Neural cell (in vitro differentiated cells): ENCODE data around the gene GATC. TPM values are rescaled to one million over a fixed set of nuclear protein-coding genes. Genes with fewer than 3 reads are reported as not detected.

Experiments used
- H2AFZ ChIP-seq: fragments of 200-600, 300-800 bp; sonication (generic), shearing (Covaris generic); 2 replicates; pipeline ENCODE4 v1.6.0; 2014; ENCODE audit warnings: low read depth, mild to moderate bottlenecking, antibody characterized with exemption, low read length, moderate library complexity
- H3F3A ChIP-seq: fragments of 200-600 bp; shearing (Covaris generic); 2 replicates; pipeline ENCODE4 v1.6.1; 2016; ENCODE audit warnings: mild to moderate bottlenecking, moderate library complexity, mixed read lengths, antibody characterized with exemption, low read length; ENCODE audit not compliant: insufficient read depth, poor library complexity, severe bottlenecking
- H3K27ac ChIP-seq: fragments of 200-600, 300-800 bp; sonication (generic), shearing (Covaris generic); 2 replicates; pipeline ENCODE4 v1.5.1; 2014; ENCODE audit warnings: mild to moderate bottlenecking, low read length, moderate library complexity
- H3K27me3 ChIP-seq: fragments of 300-800, 200-600 bp; sonication (generic), shearing (Covaris generic); 2 replicates; pipeline ENCODE4 v1.6.0; 2014; ENCODE audit warnings: mild to moderate bottlenecking, low read depth, low read length, moderate library complexity; ENCODE audit not compliant: insufficient read depth
- H3K36me3 ChIP-seq: fragments of 300-800, 200-600 bp; sonication (generic), shearing (Covaris generic); 2 replicates; pipeline ENCODE4 v1.5.1; 2014; ENCODE audit warnings: mild to moderate bottlenecking, antibody characterized with exemption, low read length, moderate library complexity; ENCODE audit not compliant: insufficient read depth
- H3K4me2 ChIP-seq: fragments of 300-800, 200-600 bp; sonication (generic), shearing (Covaris generic); 2 replicates; pipeline ENCODE4 v1.6.0; 2014; ENCODE audit warnings: mild to moderate bottlenecking, low read length
- H3K4me3 ChIP-seq: fragments of 300-800, 200-600 bp; sonication (generic), shearing (Covaris generic); 2 replicates; pipeline ENCODE4 v1.5.1; 2014; ENCODE audit warnings: mild to moderate bottlenecking, low read length, moderate library complexity
- H3K79me2 ChIP-seq: fragments of 200-600 bp; shearing (Covaris generic); replicated peaks from 2 replicates; pipeline ENCODE4 v1.6.0; 2014; ENCODE audit warnings: mild to moderate bottlenecking, low read length, moderate library complexity; ENCODE audit not compliant: insufficient read depth
- H3K9ac ChIP-seq: fragments of 300-800, 200-600 bp; sonication (generic), shearing (Covaris generic); 2 replicates; pipeline ENCODE4 v1.6.1; 2016; ENCODE audit warnings: mild to moderate bottlenecking, low read length, mixed read lengths
- H3K9me2 ChIP-seq: fragments of 200-600 bp; shearing (Covaris generic); 2 replicates; pipeline ENCODE4 v1.6.1; 2016; ENCODE audit warnings: mild to moderate bottlenecking, low read length, mixed read lengths; ENCODE audit not compliant: insufficient read depth
- H3K9me3 ChIP-seq: fragments of 200-600, 300-800 bp; sonication (generic), shearing (Covaris generic); 2 replicates; pipeline ENCODE4 v1.6.1; 2016; ENCODE audit warnings: mild to moderate bottlenecking, mixed run types, low read length, moderate library complexity, mixed read lengths
- H4K20me1 ChIP-seq: fragments of 200-600 bp; shearing (Covaris generic); 2 replicates; pipeline ENCODE4 v1.6.1; 2016; ENCODE audit warnings: mild to moderate bottlenecking, mixed run types; ENCODE audit not compliant: insufficient read depth
- EP300 ChIP-seq: fragments of 450-650 bp; conservative IDR thresholded peaks from 2 replicates; pipeline ENCODE4 v1.6.1; 2014; ENCODE audit warnings: antibody characterized with exemption, mild to moderate bottlenecking, moderate library complexity; ENCODE audit not compliant: poor library complexity, severe bottlenecking
- EZH2 ChIP-seq: fragments of 200-600, 300-800 bp; shearing (Covaris generic), sonication (generic); IDR thresholded peaks from 2 replicates; pipeline ENCODE4 v1.6.1; 2014; ENCODE audit warnings: antibody characterized with exemption, low read length, borderline replicate concordance, mild to moderate bottlenecking; ENCODE audit not compliant: insufficient read depth, poor library complexity, severe bottlenecking
- MXI1 ChIP-seq: fragments of 450-650 bp; conservative IDR thresholded peaks from 2 replicates; pipeline ENCODE4 v1.6.1; 2014; ENCODE audit warnings: antibody characterized with exemption, mild to moderate bottlenecking; ENCODE audit not compliant: poor library complexity, severe bottlenecking
- POLR2AphosphoS5 ChIP-seq: IDR thresholded peaks from 2 replicates; pipeline ENCODE4 v1.6.1; 2012
- RAD21 ChIP-seq: fragments of 450-650 bp; conservative IDR thresholded peaks from 2 replicates; pipeline ENCODE4 v1.6.1; 2014; ENCODE audit warnings: antibody characterized with exemption, mild to moderate bottlenecking, moderate library complexity
- SMC3 ChIP-seq: fragments of 450-650 bp; conservative IDR thresholded peaks from 2 replicates; pipeline ENCODE4 v1.6.1; 2014; ENCODE audit warnings: antibody characterized with exemption, mild to moderate bottlenecking, moderate library complexity; ENCODE audit not compliant: poor library complexity
- TAF1 ChIP-seq: IDR thresholded peaks from 2 replicates; pipeline ENCODE4 v1.6.1; 2012; ENCODE audit warnings: low read depth
- polyA plus RNA-seq: library from polyadenylated mRNA; depleted of rRNA; stranded (reverse); fragments of >200 nt; gene quantifications from 2 replicates; pipeline ENCODE4 v1.2.3, GENCODE V29; 2014
- TF ChIP-seq, protein P1 (sequence below): fragments of 450-650 bp; IDR thresholded peaks from 2 replicates; pipeline ENCODE4 v1.5.1; 2014; ENCODE audit warnings: antibody characterized with exemption, mild to moderate bottlenecking, moderate library complexity; ENCODE audit not compliant: poor library complexity, severe bottlenecking
- TF ChIP-seq, protein P2 (sequence below): IDR thresholded peaks from 2 replicates; pipeline ENCODE4 v1.6.1; 2012; ENCODE audit warnings: borderline replicate concordance

GATC gene
- polyA plus RNA-seq, 1 donor from 2014 or later = 45.3 TPM

DNA sequence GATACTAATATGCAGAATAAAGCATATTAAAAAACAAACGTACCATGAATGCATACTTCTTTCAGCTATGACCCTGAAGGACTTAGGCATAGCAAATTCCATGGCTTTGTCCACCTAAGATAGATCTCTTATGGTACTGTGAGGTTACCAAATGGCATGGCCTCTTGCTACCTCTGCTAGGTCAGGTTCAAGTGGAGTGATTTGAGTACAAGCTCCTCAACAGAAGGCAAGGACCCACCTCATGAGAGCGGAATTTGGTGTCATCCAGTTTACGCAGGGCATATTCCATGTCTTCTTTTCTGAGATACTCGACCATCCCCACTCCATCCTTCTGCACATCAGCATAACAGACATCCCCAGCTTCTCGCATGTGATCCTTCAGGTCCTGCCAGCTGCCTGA is 17.5 kb downstream of the GATC start:
- Histone ChIP-seq H3K27me3 (no peaks in the 10 kb centered on the region), H3K9me2 (no peaks in the 10 kb centered on the region), H3K27ac (no peak overlapping the region), H3F3A (peaks cover 7% of the 10 kb centered on the region), H3K4me2 (no peak overlapping the region), H3K4me3 (no peak overlapping the region), H3K9me3 (no peaks in the 10 kb centered on the region), H3K79me2 (peaks cover 44% of the 10 kb centered on the region), H4K20me1 (peaks cover 8% of the 10 kb centered on the region), H3K36me3 (peaks cover 25% of the 10 kb centered on the region), H3K9ac (no peak overlapping the region), H2AFZ (no peak overlapping the region)
- TF ChIP-seq RAD21 (no peak), EZH2 (no peak), SMC3 (no peak), EP300 (no peak), TAF1 (no peak), POLR2AphosphoS5 (no peak), MXI1 (no peak)
- TF ChIP-seq, protein P1, sequence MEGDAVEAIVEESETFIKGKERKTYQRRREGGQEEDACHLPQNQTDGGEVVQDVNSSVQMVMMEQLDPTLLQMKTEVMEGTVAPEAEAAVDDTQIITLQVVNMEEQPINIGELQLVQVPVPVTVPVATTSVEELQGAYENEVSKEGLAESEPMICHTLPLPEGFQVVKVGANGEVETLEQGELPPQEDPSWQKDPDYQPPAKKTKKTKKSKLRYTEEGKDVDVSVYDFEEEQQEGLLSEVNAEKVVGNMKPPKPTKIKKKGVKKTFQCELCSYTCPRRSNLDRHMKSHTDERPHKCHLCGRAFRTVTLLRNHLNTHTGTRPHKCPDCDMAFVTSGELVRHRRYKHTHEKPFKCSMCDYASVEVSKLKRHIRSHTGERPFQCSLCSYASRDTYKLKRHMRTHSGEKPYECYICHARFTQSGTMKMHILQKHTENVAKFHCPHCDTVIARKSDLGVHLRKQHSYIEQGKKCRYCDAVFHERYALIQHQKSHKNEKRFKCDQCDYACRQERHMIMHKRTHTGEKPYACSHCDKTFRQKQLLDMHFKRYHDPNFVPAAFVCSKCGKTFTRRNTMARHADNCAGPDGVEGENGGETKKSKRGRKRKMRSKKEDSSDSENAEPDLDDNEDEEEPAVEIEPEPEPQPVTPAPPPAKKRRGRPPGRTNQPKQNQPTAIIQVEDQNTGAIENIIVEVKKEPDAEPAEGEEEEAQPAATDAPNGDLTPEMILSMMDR = no peak
- TF ChIP-seq, protein P2, sequence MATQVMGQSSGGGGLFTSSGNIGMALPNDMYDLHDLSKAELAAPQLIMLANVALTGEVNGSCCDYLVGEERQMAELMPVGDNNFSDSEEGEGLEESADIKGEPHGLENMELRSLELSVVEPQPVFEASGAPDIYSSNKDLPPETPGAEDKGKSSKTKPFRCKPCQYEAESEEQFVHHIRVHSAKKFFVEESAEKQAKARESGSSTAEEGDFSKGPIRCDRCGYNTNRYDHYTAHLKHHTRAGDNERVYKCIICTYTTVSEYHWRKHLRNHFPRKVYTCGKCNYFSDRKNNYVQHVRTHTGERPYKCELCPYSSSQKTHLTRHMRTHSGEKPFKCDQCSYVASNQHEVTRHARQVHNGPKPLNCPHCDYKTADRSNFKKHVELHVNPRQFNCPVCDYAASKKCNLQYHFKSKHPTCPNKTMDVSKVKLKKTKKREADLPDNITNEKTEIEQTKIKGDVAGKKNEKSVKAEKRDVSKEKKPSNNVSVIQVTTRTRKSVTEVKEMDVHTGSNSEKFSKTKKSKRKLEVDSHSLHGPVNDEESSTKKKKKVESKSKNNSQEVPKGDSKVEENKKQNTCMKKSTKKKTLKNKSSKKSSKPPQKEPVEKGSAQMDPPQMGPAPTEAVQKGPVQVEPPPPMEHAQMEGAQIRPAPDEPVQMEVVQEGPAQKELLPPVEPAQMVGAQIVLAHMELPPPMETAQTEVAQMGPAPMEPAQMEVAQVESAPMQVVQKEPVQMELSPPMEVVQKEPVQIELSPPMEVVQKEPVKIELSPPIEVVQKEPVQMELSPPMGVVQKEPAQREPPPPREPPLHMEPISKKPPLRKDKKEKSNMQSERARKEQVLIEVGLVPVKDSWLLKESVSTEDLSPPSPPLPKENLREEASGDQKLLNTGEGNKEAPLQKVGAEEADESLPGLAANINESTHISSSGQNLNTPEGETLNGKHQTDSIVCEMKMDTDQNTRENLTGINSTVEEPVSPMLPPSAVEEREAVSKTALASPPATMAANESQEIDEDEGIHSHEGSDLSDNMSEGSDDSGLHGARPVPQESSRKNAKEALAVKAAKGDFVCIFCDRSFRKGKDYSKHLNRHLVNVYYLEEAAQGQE = no peak

DNA sequence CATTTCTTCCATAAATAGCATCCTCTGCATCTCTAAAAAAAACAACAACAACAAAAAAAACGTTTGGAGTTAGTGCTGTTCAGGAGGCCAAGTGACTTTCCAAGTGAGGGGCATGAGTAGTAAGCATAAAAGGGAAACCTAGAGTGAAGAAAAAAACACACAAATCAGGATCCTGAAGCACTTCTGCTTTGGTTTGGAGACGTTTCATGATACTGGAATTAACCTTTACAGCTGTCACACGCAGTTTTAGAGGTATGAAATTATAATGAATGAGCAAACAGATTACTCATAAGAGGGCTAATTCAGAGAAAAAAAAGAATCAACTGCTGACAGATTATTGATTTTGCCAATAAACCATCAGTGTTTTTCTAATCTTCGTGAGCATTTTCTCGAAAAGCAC is 19.5 kb downstream of the GATC start:
- Histone ChIP-seq H4K20me1 (peaks cover 8% of the 10 kb centered on the region), H3K79me2 (peaks cover 49% of the 10 kb centered on the region)

More for the DNA sequence above, 19.5 kb downstream of the GATC start:
- H3K9me3 ChIP-seq = no peaks in the 10 kb centered on the region
- no peaks in the 10 kb centered on the region for H3K27me3 ChIP-seq
- peaks cover 7% of the 10 kb centered on the region for H3F3A ChIP-seq
- no peak overlapping the region for H3K4me3 ChIP-seq
- H3K36me3 ChIP-seq = peaks cover 25% of the 10 kb centered on the region
- TF ChIP-seq, protein P1 = no peak
- TF ChIP-seq MXI1 (no peak), TAF1 (no peak), EZH2 (no peak), RAD21 (no peak), SMC3 (no peak), EP300 (no peak), POLR2AphosphoS5 (no peak)
- TF ChIP-seq, protein P2 = no peak
- no peak overlapping the region for H3K9ac ChIP-seq
- no peak overlapping the region for H2AFZ ChIP-seq
- no peak overlapping the region for H3K4me2 ChIP-seq
- no peak overlapping the region for H3K27ac ChIP-seq
- H3K9me2 ChIP-seq = no peaks in the 10 kb centered on the region
